ENCODE data around the gene LDLR.
"Not testable (repeated sequence)": the region's sequence is repeated elsewhere in the genome, so short reads cannot be mapped to it uniquely, and the experiment has no call there.

The LDLR gene

DNA sequence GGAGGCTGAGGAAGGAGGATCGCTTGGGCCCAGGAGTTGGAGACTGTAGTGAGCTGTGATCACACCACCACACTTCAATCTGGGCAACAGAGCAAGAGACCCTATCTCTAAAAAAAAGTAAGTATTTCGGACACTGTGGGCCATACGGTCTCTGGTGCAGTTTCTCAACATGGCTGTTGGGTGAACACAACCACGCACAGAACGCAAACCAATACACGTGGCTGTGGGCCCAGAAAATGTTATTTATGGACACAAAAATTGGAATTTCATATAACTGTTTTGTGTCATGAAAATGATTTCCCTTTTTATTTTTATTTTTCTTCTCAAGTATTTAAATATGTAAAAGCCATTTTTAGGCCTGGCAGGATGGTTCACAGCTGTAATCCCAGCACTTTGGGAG lies 19.5 kb downstream of the LDLR start:
- no peak for DNase-seq

DNA sequence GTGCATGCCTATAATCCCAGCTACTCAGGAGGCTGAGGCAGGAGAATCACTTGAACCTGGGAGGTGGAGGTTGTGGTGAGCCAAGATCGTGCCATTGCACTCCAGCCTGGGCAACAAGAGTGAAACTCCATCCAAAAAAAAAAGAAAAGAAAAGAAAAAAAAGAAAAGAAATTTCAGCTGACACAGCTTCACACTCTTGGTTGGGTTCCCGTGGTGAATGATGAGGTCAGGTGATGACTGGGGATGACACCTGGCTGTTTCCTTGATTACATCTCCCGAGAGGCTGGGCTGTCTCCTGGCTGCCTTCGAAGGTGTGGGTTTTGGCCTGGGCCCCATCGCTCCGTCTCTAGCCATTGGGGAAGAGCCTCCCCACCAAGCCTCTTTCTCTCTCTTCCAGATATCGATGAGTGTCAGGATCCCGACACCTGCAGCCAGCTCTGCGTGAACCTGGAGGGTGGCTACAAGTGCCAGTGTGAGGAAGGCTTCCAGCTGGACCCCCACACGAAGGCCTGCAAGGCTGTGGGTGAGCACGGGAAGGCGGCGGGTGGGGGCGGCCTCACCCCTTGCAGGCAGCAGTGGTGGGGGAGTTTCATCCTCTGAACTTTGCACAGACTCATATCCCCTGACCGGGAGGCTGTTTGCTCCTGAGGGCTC lies 22.0 kb downstream of the LDLR start:
- no peak for DNase-seq

DNA sequence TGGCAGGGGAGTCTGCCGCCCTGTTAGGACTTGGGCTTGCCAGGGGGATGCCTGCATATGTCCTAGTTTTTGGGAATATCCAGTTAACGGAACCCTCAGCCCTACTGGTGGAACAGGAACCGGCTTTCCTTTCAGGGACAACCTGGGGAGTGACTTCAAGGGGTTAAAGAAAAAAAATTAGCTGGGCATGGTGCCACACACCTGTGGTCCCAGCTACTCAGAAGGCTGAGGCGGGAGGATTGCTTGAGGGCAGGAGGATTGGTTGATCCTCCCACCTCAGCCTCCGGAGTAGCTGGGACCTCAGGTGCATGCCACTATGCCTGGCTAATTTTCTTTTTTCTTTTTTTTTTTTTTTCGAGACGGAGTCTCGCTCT lies 22.5 kb downstream of the LDLR start:
- no peak for DNase-seq

DNA sequence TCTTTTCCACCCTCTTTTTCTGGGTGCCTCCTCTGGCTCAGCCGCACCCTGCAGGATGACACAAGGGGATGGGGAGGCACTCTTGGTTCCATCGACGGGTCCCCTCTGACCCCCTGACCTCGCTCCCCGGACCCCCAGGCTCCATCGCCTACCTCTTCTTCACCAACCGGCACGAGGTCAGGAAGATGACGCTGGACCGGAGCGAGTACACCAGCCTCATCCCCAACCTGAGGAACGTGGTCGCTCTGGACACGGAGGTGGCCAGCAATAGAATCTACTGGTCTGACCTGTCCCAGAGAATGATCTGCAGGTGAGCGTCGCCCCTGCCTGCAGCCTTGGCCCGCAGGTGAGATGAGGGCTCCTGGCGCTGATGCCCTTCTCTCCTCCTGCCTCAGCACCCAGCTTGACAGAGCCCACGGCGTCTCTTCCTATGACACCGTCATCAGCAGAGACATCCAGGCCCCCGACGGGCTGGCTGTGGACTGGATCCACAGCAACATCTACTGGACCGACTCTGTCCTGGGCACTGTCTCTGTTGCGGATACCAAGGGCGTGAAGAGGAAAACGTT lies 24.0 kb downstream of the LDLR start:
- DNase-seq, result no peak

DNA sequence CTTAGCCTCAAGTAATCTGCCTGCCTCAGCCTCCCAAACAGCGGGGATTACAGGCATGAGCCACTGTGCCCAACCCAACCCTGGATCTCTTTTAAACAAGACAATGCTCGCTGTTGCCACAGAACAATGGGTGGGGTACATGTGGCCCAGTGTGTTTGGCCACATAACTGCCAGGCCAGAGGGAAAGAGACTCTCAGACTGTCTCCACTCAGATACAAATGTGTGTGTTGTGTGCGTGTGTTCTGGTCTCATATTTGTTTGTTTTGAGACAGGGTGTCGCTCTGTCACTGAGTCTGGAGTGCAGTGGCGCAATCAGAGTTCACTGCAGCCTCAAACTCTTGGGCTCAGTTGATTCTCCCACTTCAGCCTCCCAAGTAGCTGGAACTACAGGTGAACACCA lies 25.8 kb downstream of the LDLR start:
- no peak for DNase-seq

DNA sequence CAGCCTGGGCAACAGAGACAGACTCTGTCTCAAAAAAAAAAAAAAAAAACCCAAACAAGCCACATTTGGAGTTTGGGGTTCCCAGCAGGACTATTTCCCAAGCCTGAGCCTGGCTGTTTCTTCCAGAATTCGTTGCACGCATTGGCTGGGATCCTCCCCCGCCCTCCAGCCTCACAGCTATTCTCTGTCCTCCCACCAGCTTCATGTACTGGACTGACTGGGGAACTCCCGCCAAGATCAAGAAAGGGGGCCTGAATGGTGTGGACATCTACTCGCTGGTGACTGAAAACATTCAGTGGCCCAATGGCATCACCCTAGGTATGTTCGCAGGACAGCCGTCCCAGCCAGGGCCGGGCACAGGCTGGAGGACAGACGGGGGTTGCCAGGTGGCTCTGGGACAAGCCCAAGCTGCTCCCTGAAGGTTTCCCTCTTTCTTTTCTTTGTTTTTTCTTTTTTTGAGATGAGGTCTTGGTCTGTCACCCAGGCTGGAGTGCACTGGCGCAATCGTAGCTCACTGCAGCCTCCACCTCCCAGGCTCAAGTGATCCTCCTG lies 26.7 kb downstream of the LDLR start:
- DNase-seq, result no peak

DNA sequence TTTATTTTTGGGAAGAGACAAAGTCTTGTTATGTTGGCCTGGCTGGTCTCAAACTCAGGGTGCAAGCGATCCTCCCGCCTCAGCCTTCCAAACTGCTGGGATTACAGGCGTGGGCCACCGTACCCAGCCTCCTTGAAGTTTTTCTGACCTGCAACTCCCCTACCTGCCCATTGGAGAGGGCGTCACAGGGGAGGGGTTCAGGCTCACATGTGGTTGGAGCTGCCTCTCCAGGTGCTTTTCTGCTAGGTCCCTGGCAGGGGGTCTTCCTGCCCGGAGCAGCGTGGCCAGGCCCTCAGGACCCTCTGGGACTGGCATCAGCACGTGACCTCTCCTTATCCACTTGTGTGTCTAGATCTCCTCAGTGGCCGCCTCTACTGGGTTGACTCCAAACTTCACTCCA lies 27.2 kb downstream of the LDLR start:
- DNase-seq, result no peak

DNA sequence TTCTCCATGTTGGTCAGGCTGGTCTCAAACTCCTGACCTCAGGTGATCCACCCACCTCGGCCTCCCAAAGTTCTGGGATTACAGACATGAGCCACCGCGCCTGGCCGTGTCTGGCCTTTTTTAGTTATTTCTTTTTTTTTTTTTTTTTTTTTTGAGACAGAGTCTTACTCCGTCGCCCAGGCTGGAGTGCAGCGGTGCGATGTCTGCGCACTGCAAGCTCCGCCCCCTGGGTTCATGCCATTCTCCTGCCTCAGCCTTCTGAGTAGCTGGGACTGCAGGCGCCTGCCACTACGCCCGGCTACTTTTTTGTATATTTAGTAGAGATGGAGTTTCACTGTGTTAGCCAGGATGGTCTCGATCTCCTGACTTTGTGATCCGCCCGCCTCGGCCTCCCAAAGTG lies 32.7 kb downstream of the LDLR start:
- not testable (repeated sequence) for DNase-seq

DNA sequence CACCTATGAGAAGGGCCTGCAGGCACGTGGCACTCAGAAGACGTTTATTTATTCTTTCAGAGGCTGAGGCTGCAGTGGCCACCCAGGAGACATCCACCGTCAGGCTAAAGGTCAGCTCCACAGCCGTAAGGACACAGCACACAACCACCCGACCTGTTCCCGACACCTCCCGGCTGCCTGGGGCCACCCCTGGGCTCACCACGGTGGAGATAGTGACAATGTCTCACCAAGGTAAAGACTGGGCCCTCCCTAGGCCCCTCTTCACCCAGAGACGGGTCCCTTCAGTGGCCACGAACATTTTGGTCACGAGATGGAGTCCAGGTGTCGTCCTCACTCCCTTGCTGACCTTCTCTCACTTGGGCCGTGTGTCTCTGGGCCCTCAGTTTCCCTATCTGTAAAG lies 33.9 kb downstream of the LDLR start:
- DNase-seq, result no peak

DNA sequence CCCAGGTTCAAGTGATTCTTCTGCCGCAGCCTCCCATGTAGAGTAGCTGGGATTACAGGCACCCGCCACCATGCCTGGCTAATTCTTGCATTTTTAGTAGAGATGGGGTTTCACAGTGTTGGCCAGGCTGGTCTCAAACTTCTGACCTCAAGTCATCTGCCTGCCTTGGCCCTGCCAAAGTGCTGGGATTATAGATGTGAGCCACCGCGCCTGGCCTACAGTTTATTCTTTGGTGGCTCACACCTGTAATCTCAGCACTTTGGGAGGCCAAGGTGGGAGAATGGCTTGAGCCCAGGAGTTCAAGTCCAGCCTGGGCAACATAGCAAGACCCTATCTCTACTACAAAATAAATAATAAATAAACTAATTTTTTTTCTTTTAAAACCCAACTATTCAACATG lies 34.9 kb downstream of the LDLR start:
- not testable (repeated sequence) for DNase-seq

DNA sequence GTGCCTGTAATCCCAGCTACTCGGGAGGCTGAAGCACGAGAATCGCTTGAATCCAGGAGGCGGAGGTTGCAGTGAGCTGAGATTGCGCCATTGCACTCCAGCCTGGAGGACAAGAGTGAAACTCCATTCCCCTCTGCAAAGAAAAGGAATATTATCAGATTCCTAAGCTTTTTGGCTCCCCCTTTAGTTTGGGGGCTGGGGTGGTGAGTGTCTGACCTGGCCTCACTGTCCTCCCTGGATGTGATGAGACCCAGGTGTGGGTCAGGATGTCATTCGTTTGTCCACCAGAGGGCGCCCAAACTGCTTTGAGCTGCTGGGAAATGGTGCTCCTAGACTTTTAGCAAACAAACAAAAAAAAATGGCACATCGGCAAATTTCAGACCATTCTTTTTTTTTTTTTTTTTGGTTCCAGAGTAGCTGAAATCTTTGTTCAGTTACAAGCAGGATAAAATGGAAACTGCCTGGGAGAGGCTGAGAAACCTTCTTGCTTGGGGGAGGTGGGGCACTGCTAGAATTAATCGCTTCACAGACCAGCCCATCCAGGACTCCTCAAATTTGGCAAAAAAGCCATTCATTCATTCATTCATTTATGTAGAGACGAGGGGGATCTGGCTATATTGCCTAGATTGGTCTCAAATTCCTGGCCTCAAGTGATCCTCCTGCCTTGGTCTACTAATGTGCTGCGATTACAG lies 36.9 kb downstream of the LDLR start:
- peak; percentile 76 for DNase-seq

DNA sequence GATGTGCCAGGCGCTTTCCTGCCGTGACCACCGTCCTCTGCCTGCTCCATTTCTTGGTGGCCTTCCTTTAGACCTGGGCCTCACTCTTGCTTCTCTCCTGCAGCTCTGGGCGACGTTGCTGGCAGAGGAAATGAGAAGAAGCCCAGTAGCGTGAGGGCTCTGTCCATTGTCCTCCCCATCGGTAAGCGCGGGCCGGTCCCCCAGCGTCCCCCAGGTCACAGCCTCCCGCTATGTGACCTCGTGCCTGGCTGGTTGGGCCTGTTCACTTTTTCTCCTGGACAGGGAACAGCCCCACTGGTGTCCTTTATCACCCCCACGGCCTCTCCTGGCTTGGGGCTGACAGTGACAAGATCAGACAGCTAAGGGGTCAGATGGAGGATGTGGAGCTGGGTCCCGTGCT lies 38.6 kb downstream of the LDLR start:
- no peak for DNase-seq

DNA sequence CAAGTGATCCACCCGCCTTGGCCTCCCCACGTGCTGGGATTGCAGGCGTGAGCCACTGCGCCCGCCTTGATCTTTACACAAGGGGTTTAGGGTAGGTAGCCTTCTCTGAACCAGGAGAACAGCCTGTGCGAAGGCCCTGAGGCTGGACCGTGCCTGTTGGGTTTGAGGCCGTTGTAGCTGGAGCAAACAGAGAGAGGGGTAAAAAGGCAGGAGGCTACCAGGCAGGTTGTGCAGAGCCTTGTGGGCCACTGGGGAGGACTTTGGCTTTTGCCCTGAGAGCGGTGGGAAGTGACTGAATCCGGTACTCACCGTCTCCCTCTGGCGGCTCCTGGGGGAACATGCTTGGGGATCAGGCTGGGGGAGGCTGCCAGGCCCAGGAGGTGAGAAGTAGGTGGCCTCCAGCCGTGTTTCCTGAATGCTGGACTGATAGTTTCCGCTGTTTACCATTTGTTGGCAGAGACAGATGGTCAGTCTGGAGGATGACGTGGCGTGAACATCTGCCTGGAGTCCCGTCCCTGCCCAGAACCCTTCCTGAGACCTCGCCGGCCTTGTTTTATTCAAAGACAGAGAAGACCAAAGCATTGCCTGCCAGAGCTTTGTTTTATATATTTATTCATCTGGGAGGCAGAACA lies 41.7 kb downstream of the LDLR start:
- DNase-seq, result peak; percentile 77

DNA sequence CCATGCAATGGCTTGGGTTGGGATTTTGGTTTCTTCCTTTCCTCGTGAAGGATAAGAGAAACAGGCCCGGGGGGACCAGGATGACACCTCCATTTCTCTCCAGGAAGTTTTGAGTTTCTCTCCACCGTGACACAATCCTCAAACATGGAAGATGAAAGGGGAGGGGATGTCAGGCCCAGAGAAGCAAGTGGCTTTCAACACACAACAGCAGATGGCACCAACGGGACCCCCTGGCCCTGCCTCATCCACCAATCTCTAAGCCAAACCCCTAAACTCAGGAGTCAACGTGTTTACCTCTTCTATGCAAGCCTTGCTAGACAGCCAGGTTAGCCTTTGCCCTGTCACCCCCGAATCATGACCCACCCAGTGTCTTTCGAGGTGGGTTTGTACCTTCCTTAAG lies 42.2 kb downstream of the LDLR start:
- no peak for DNase-seq

DNA sequence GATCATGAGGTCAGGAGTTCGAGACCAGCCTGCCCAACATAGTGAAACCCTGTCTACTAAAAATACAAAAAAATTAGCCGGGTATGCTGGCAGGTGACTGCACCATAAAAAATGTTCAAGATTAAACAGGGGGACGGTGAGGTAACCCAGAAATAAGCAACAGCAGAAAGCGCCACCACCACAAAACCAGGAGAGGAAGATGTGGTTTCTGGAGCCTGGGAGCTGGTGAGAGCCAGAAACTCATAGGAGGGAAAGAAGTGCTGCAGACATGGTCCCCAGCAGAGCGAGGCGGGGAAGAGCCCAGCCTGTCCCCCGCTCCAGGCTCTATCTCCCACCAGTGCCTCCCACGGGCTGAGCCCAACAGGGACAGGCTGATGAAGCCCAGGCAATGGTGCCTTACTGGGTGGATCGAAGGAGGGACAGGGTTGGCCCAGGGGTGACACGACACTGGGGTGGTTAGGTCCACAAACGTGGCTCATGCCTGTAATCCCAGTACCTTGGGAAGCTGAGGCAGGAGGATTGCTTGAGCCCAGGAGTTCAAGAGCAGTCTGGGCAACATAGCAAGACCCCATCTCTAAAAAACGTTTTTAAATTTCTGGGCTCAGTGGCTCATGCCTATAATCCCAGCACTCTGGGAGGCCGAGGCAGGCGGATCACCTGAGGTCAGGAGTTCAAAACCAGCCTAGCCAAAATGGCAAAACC lies 47.3 kb downstream of the LDLR start:
- no peak for DNase-seq

DNA sequence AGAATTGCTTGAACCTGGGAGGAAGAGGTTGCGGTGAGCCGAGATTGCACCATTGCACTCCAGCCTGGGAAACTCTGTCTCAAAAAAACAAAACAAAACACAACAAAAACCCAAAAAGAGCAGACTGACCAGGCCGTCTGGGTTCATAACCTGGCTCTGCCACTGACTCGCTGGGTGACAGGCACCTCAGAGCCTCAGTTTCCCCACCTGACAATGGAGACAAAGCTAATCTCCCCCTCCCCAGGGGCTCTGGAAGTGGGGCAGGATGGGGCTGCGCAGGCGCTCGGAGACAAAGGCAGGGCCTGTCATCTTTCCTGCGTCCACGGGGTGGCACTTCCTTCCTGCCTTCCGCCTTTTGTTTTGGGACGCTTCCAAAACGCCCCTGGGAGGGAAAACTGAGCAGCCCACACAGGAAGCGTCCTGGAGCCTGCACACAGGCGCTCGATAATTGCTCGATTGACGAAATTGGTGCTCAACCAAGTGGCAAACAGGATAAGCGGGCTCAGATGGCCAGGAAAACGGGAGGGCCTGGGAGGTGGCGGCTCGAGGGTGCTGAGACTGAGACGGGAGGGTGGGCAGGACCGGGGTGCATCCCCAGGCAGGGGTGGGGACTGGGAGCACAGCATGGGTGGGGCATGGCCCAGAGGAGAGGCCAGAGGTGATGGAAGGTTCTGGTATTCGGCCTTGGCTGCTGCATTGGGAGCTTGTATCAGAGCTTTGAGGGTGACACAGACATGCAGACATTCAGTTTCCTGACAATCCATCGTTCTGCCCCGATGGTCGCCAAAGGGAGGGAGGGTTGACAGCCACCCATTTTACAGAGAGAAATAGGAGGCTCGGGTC lies 48.5 kb downstream of the LDLR start:
- DNase-seq, result peak; percentile 49

DNA sequence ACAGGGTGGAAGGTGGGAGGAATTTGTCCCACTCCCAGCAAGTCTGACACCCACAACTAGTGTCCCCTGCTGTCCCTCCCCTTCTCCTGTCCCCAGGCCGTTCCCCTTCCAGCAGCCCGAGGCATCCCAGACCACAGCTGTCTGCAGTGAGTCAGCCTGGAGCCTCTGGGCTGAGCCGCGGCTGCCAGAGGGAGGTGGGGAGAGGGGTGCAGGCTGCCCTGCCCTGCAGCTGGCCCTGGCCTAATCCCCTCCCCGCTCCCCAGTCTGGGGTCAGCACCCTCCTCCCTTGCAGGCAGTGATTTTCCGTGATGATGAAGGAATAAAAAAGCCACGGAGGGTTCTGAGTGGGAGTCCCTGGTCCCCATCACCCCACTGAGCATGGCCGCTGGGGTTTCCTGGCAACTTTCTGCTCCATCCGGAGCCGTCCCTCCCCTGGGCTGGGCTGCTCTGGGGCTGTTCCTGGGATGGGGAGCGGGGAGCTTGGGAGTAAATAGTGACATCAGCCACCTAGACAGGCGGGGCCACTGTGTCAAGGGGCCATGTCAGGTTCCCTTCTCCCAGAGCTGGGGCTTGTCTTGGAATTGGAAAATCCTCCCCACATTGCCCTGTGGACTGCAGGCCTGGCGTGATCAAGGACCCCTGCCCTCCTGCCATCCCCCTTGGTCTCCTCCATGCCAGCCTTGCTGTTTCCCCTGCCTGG lies 49.5 kb downstream of the LDLR start:
- DNase-seq, result no peak

DNA sequence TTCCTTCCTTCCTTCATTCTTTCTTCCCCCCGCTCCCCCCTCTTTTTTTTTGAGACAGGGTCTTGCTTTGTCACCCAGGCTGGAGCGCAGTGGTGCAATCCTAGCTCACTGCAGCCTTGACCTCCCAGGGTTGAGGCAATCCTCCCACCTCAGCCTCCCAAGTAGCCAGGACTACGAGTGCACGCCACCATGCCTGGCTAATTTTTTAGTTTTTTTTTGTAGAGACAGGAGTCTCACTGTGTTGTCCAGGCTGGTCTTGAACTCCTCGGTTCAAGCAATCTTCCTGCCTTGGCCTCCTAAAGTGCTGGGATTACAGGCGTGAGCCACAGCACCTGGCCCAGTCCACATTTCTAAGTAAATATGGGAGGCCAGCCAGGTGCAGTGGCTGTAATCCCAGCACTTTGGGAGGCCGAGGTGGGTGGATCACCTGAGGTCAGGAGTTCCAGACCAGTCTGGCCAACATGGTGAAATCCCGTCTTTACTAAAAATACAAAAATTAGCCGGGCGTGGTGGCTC lies 50.8 kb downstream of the LDLR start:
- DNase-seq, result not testable (repeated sequence)

DNA sequence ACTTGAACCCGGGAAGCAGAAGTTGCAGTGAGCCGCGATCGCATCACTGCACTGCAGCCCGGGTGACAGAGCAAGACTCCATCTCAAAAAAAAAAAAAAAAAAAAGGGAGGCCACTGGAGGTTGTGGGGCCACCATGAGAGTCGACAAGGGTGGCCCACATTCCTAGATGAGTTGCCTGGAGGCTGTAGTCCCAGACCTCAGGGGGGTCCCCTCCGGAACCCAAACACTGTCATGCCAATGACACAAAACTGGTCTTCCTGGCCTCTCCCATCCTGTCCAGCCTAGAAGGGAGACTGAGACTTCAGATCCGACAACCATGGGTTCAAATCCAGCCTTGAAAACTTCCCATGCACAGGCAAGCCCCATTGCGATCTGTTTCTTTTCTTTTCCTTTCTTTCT lies 51.6 kb downstream of the LDLR start:
- DNase-seq, result no peak

DNA sequence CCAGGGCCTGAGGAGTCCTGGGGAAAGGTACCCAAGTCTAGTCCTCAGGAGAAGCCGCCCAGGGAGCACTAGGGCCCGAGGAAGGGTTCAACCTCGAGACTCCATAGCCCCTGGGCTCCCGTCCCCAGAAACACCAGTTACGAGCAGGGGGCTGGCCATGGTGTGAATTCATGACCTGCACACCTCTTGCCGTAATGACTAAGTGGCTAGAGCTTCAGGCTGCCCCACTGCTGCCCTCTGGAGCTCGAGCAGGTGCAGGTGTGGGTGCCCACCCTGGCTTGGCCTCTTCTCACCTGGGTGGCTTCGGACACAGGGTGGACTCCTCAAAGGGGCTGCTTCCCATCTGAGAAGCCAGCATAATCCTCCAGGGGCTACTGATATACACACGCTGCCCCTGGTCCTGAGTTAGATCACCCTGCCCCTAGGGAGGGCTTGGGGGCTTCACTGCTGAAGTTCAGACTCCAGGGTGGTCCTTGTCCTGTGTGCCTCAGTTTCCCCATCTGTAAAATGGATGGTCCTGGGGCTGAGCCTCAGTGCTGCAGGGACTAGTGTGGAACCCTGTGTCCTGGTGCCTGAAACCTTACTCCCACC lies 52.8 kb downstream of the LDLR start:
- no peak for DNase-seq

All from activated CD4-positive, CD25-positive, alpha-beta regulatory T cell treated with anti-CD3 and anti-CD28 coated beads, Interleukin-2, amount 50 U/mL, for 72 hours (primary cell).